Mesendoderm (in vitro differentiated cells): ENCODE measurements around the gene MAB21L4.

ENCODE experiments used
- DNase-seq: peaks from one replicate; pipeline ENCODE4 v3.0.0; 2013
- H2AK5ac ChIP-seq: 2 replicates; pipeline ENCODE4 v1.6.1; 2013; ENCODE audit warnings: low read length, inconsistent platforms
- H2BK120ac ChIP-seq: 2 replicates; pipeline ENCODE4 v1.6.1; 2013; ENCODE audit warnings: low read depth, mild to moderate bottlenecking, low read length, moderate library complexity, mixed read lengths
- H2BK15ac ChIP-seq: replicated peaks from 2 replicates; pipeline ENCODE4 v1.6.1; 2013; ENCODE audit warnings: low read depth, mild to moderate bottlenecking, moderate library complexity
- H2BK5ac ChIP-seq: 2 replicates; pipeline ENCODE4 v1.6.1; 2013; ENCODE audit warnings: low read length, inconsistent platforms
- H3K18ac ChIP-seq: 2 replicates; pipeline ENCODE4 v1.6.1; 2013; ENCODE audit warnings: mild to moderate bottlenecking, low read length, mixed read lengths
- H3K23ac ChIP-seq: one replicate; pipeline ENCODE4 v1.6.1; 2013; ENCODE audit warnings: low read length
- H3K27ac ChIP-seq: 2 replicates; pipeline ENCODE4 v1.5.1; 2013; ENCODE audit warnings: low read depth, mild to moderate bottlenecking, inconsistent platforms, low read length, moderate library complexity
- H3K27me3 ChIP-seq: 2 replicates; pipeline ENCODE4 v1.6.1; 2013; ENCODE audit warnings: low read length, control low read depth, mild to moderate bottlenecking, inconsistent platforms; ENCODE audit not compliant: insufficient read depth, poor library complexity
- H3K36me3 ChIP-seq: 2 replicates; pipeline ENCODE4 v1.6.1; 2013; ENCODE audit warnings: low read length, inconsistent platforms; ENCODE audit not compliant: control insufficient read depth, insufficient read depth
- H3K4ac ChIP-seq: one replicate; pipeline ENCODE4 v1.6.1; 2013; ENCODE audit warnings: low read depth, mild to moderate bottlenecking, low read length, moderate library complexity
- H3K4me1 ChIP-seq: 2 replicates; pipeline ENCODE4 v1.6.1; 2013; ENCODE audit warnings: low read depth, low read length, inconsistent platforms; ENCODE audit not compliant: control insufficient read depth
- H3K4me2 ChIP-seq: 2 replicates; pipeline ENCODE4 v1.6.1; 2013; ENCODE audit warnings: low read length
- H3K4me3 ChIP-seq: 2 replicates; pipeline ENCODE4 v1.5.1; 2013; ENCODE audit warnings: mild to moderate bottlenecking, low read length
- H3K56ac ChIP-seq: one replicate; pipeline ENCODE4 v1.6.1; 2013; ENCODE audit warnings: low read length
- H3K79me1 ChIP-seq: 2 replicates; pipeline ENCODE4 v1.6.1; 2013; ENCODE audit warnings: low read length, inconsistent platforms
- H3K79me2 ChIP-seq: 2 replicates; pipeline ENCODE4 v1.6.1; 2013; ENCODE audit warnings: mild to moderate bottlenecking, low read length; ENCODE audit not compliant: control insufficient read depth, insufficient read depth
- H3K9ac ChIP-seq: 2 replicates; pipeline ENCODE4 v1.6.1; 2013; ENCODE audit warnings: low read length, inconsistent platforms
- H4K5ac ChIP-seq: one replicate; pipeline ENCODE4 v1.6.1; 2013; ENCODE audit warnings: low read length
- H4K8ac ChIP-seq: one replicate; pipeline ENCODE4 v1.6.1; 2013; ENCODE audit warnings: low read depth, mild to moderate bottlenecking, control low read depth, low read length, moderate library complexity
- WGBS: extraction: QIAGEN DNeasy Blood & Tissue Kit; methylation state at CpG from one replicate; pipeline ENCODE4 v1.1.7; 2013; ENCODE audit warnings: low lambda C conversion rate, missing lambda C conversion rate; ENCODE audit not compliant: insufficient coverage; ENCODE audit errors: extremely low coverage; 5-methylcytosine and 5-hydroxymethylcytosine counted together

Gene MAB21L4

DNA sequence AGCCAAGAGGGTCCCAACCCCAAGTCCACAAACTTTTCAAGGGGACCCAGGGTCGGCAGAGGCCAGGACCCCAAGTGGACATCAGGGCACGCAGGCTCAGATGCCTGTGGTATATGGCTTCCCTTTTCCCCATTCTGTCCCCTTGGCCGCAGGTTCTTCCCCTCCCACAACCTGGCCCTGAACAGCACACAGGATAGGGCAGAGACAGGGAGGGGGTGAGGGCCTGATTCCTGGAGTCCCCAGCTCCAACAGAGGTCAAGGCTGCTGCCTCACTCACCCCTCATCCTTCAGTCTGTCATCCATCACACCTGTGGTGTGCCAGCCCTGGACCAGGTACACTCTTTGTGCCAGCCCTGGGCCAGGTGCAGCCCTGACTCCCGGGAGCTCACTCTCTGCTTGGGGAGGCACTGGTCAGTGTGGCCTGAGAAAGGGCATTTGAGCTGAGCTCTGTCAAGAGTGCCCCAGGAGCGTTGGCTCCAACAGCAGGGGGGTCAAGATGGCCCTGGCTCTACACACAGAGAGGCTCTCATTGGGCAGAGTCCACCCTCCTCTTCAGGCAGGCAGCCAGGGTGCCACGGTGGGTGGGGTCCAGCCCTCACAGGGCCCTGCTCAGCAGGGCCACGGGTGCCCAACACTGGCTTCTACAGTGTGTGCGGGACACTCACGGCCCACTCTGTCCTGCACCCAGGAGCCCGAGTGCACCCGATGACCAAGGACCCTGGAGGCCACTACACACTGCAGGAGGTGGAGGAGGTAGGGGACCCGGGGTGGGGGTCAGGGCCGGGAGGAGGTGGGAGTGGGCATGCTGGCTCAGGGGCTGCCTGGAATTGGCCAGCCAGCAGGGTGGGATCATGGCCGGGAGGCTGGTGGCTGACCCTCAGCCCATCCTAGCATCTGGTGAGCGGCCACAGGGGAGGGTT is 25.7 kb downstream of the MAB21L4 start:
- H3K18ac ChIP-seq = no peak overlapping the region
- no peak overlapping the region for H2BK120ac ChIP-seq
- no peak overlapping the region for H3K4me3 ChIP-seq
- no peak overlapping the region for H3K9ac ChIP-seq
- H3K4ac ChIP-seq = no peak overlapping the region
- no peak overlapping the region for H3K56ac ChIP-seq
- no peak for DNase-seq
- no peaks in the 10 kb centered on the region for H3K79me1 ChIP-seq
- no peak overlapping the region for H4K8ac ChIP-seq
- no peak overlapping the region for H4K5ac ChIP-seq
- H3K79me2 ChIP-seq = no peaks in the 10 kb centered on the region
- H2BK15ac ChIP-seq = no peak overlapping the region
- no peak overlapping the region for H2AK5ac ChIP-seq
- no peak overlapping the region for H3K23ac ChIP-seq
- H3K36me3 ChIP-seq = no peaks in the 10 kb centered on the region
- no CpG with 5 or more reads among the region's 15 CpGs for WGBS
- H3K27ac ChIP-seq = no peak overlapping the region
- no peak overlapping the region for H3K4me2 ChIP-seq
- no peaks in the 10 kb centered on the region for H3K4me1 ChIP-seq
- H2BK5ac ChIP-seq = no peak overlapping the region
- H3K27me3 ChIP-seq = no peaks in the 10 kb centered on the region

DNA sequence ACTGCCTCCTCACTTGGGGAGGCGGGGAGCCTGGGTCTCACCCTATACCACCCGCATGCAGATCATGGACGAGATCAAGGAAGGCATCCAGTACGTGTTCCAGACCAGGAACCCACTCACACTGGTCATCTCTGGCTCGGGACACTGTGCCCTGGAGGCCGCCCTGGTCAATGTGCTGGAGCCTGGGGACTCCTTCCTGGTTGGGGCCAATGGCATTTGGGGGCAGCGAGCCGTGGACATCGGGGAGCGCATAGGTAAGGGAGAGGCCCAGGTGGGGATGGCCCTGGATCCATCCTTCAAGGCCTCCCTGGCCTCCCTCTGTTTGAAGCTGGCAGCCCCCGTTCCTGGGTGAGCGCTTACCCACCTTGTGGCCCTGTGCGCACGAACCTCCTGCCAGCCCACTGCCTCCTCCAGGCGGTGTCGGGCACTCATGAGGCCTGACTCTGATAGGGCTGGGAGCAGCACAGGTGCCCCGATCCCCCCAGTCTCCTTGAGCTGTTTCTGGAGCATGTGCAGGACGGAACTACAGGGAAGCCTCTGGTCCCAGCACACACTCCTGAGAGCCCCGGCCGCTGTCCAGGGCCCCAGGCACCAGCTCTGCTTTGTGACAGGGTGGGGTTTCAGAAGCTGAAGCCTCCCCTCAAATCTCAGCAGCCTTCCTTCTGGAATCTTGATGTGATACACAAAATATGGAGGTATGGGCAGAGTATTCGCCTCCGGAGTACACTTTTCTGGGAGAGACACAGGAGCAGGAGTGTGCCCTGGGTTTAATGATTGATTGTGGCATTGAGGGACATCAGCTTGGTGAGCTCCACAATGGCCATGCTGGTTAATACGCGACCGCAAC is 26.6 kb downstream of the MAB21L4 start:
- Histone ChIP-seq H3K27ac (no peak overlapping the region), H3K23ac (no peak overlapping the region), H3K9ac (no peak overlapping the region), H3K79me2 (no peaks in the 10 kb centered on the region), H3K4me2 (no peak overlapping the region), H3K56ac (no peak overlapping the region), H3K18ac (no peak overlapping the region), H2AK5ac (no peak overlapping the region), H3K27me3 (no peaks in the 10 kb centered on the region), H3K4ac (no peak overlapping the region), H2BK15ac (no peak overlapping the region), H2BK5ac (no peak overlapping the region), H3K79me1 (no peaks in the 10 kb centered on the region), H4K5ac (no peak overlapping the region), H3K4me3 (no peak overlapping the region), H3K4me1 (no peaks in the 10 kb centered on the region), H4K8ac (no peak overlapping the region), H2BK120ac (no peak overlapping the region), H3K36me3 (no peaks in the 10 kb centered on the region)
- DNase-seq = no peak
- WGBS = no CpG with 5 or more reads among the region's 25 CpGs

DNA sequence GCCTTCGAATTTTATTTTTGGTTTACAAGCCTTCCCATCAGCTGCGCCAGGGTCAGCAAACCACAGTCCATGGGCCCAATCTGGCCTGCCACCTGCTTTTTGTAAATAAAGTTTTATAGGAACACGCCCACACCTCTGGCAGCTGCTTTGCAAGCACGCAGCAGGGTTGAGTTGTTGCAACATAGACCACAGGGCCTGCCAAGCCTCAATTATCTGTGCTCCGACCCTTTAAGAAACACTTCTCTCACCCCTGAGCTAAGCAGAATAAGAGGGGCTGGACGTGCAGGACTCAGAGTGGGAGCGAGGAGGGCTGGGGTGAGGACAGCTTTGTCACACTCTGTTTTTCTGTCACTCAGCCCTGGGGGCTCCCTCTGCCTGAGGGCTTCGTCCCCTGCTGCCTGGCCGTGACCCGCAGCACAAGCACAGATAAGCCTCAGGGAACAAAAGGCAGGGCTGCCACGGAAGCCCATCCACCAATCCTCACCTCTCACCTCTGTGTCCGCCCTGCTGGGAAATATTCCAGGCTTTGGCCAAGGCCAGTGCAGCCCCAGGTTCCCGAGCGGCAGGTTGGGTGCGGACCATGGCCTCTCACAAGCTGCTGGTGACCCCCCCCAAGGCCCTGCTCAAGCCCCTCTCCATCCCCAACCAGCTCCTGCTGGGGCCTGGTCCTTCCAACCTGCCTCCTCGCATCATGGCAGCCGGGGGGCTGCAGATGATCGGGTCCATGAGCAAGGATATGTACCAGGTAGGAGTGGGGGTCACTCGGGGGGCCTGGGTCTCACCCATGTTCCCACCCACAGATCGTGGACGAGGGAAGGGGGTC is 27.5 kb downstream of the MAB21L4 start, which contains the start of gene AGXT:
Gene AGXT (plus strand): TSS at position 539 of the 823 bp plus-strand sequence. CDS start 42 bp downstream, at position 581.
- Histone ChIP-seq H2BK15ac (no peak within 1 kb of the TSS), H2AK5ac (no peak within 1 kb of the TSS), H4K8ac (no peak within 1 kb of the TSS), H3K27ac (no peak within 1 kb of the TSS), H3K4ac (no peak within 1 kb of the TSS), H3K56ac (no peak within 1 kb of the TSS), H2BK120ac (no peak within 1 kb of the TSS), H3K9ac (no peak within 1 kb of the TSS), H3K23ac (no peak within 1 kb of the TSS), H2BK5ac (no peak within 1 kb of the TSS), H3K18ac (no peak within 1 kb of the TSS), H3K36me3 (no peaks in the 10 kb centered on the region), H3K79me1 (no peaks in the 10 kb centered on the region), H3K4me3 (no peak within 1 kb of the TSS), H3K27me3 (no peaks in the 10 kb centered on the region), H3K4me1 (no peaks in the 10 kb centered on the region), H4K5ac (no peak within 1 kb of the TSS), H3K4me2 (no peak within 1 kb of the TSS), H3K79me2 (no peaks in the 10 kb centered on the region)
- no peak for DNase-seq
- no CpG with 5 or more reads among the region's 21 CpGs for WGBS

DNA sequence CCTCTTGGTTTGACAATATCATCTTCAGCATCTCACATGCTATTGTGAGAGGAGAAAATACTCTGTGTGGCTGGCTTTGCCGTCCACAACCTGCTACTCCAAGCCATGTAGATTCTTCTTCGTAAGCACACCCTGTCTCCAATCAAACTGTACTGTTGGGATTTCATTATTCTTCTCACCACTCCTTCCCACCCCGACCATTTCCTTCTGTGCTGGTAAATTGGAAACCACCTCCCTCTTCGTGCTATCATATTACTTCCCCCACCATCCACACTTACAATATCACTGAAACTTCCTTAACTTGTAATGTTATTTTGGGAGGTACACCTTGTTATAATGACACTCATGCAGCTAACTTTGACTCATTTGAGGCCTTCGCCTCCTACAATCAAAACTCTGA is 30.6 kb downstream of the MAB21L4 start:
- no peaks in the 10 kb centered on the region for H3K4me1 ChIP-seq
- no peaks in the 10 kb centered on the region for H3K79me1 ChIP-seq
- H3K79me2 ChIP-seq = no peaks in the 10 kb centered on the region
- no peak overlapping the region for H3K4ac ChIP-seq
- no peak overlapping the region for H2AK5ac ChIP-seq
- no peaks in the 10 kb centered on the region for H3K27me3 ChIP-seq
- no peak overlapping the region for H2BK5ac ChIP-seq
- no peak overlapping the region for H3K18ac ChIP-seq
- no peak overlapping the region for H3K23ac ChIP-seq
- no peak overlapping the region for H3K27ac ChIP-seq
- H2BK15ac ChIP-seq = no peak overlapping the region
- no peak for DNase-seq
- no peak overlapping the region for H4K8ac ChIP-seq
- no CpG with 5 or more reads among the region's 5 CpGs for WGBS
- H3K4me3 ChIP-seq = no peak overlapping the region
- no peak overlapping the region for H2BK120ac ChIP-seq
- no peak overlapping the region for H3K4me2 ChIP-seq
- H3K9ac ChIP-seq = no peak overlapping the region
- H4K5ac ChIP-seq = no peak overlapping the region
- no peaks in the 10 kb centered on the region for H3K36me3 ChIP-seq
- no peak overlapping the region for H3K56ac ChIP-seq

DNA sequence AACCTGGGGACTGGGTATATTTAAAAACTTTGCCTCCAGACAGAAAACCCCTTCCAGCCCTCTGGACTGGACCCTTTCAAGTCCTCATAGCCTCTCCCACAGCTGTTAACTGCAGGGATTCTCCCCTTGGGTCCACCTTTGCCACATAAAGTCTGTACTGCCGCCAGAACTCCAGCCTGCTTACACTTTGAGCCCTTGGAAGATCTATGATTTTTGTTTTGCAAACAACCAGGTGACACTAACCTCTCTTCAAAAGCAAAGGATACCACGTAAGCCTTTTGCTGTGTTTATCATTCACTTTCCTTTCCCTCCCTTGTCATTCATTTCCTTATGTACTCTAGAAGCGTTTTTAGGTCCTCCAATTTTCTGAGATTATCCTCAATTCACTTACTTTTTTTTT is 31.5 kb downstream of the MAB21L4 start:
- Histone ChIP-seq H3K4ac (no peak overlapping the region), H3K79me1 (no peaks in the 10 kb centered on the region), H3K23ac (no peak overlapping the region), H2BK120ac (no peak overlapping the region), H3K56ac (no peak overlapping the region), H2BK5ac (no peak overlapping the region), H4K8ac (no peak overlapping the region), H3K79me2 (no peaks in the 10 kb centered on the region), H3K27me3 (no peaks in the 10 kb centered on the region), H3K4me1 (no peaks in the 10 kb centered on the region), H3K36me3 (no peaks in the 10 kb centered on the region), H3K4me2 (no peak overlapping the region), H3K18ac (no peak overlapping the region), H3K27ac (no peak overlapping the region), H3K4me3 (no peak overlapping the region), H2AK5ac (no peak overlapping the region), H2BK15ac (no peak overlapping the region), H4K5ac (no peak overlapping the region), H3K9ac (no peak overlapping the region)
- no CpG with 5 or more reads among the region's 3 CpGs for WGBS
- no peak for DNase-seq
